Stomach (tissue), 4 donors: Measurements from ENCODE around the gene B4GALNT3.

Source experiments
- CTCF ChIP-seq, 7 experiments: fragments of 450-650 bp in 4 of 7; fragments of 200-600 bp in 3 of 7; sonication (generic) in 3 of 7; IDR thresholded peaks; one replicate each; pipeline ENCODE4 v1.5.1; 2016 to 2019; ENCODE audit warnings: antibody characterized with exemption in 7 of 7, control low read depth in 2 of 7, mild to moderate bottlenecking in 1 of 7
- EP300 ChIP-seq: sonication (generic); formaldehyde crosslinking; IDR thresholded peaks from one replicate; pipeline ENCODE4 v1.6.1; 2017; ENCODE audit warnings: antibody characterized with exemption
- POLR2A ChIP-seq, 4 donors: fragments of 450-650 bp; IDR thresholded peaks; one replicate each; pipeline ENCODE4 v1.6.1; 2016; ENCODE audit warnings: antibody characterized with exemption in 4 of 4, control low read depth in 2 of 4, mild to moderate bottlenecking in 1 of 4, moderate library complexity in 1 of 4

GRCh38 chr12:503111-503761 is 43.5 kb downstream of the B4GALNT3 start:
- no peak for TF ChIP-seq CTCF (IDR thresholded peaks at IDR 0.05)
- TF ChIP-seq EP300 = no peak
- TF ChIP-seq POLR2A (IDR thresholded peaks at IDR 0.05) = no peak
